CD8-positive, alpha-beta memory T cell (primary cell): ENCODE results near the gene RPL13A. TPM values are rescaled to one million over a fixed set of nuclear protein-coding genes. Genes with fewer than 3 reads are reported as not detected.

ENCODE experiments used
- CTCF ChIA-PET: fragments of 350-600 bp; sonication (Branson Sonifier 250); formaldehyde crosslinking; loops from one replicate; lab custom pipeline; 2021; ENCODE audit warnings: antibody characterized with exemption; lab: Charles Lee
- POLR2A ChIA-PET: fragments of 350-600 bp; sonication (Branson Sonifier 250); formaldehyde crosslinking; loops from one replicate; lab custom pipeline; 2021; ENCODE audit warnings: antibody characterized with exemption; lab: Charles Lee
- DNase-seq, 5 donors: peaks; one replicate each; pipeline versions ENCODE4 v3.0.0 to v3.0.0-alpha.2; 2020 to 2022; ENCODE audit warnings: mixed read lengths in 1 of 5
- H3K27ac ChIP-seq: one replicate; pipeline ENCODE4 v1.7.0; 2013; ENCODE audit warnings: low read depth, mild to moderate bottlenecking, low read length, moderate library complexity
- H3K27me3 ChIP-seq: 2 replicates; pipeline ENCODE4 v1.7.0; 2013; ENCODE audit warnings: low read length, mild to moderate bottlenecking; ENCODE audit not compliant: insufficient read depth, poor library complexity, severe bottlenecking
- H3K36me3 ChIP-seq: 2 replicates; pipeline ENCODE4 v1.7.0; 2013; ENCODE audit warnings: mild to moderate bottlenecking, low read length, moderate library complexity; ENCODE audit not compliant: insufficient read depth
- H3K4me1 ChIP-seq: 2 replicates; pipeline ENCODE4 v1.7.0; 2013; ENCODE audit warnings: mild to moderate bottlenecking, low read length, moderate library complexity; ENCODE audit not compliant: insufficient read depth
- H3K4me3 ChIP-seq: 2 replicates; pipeline ENCODE4 v1.7.0; 2013; ENCODE audit warnings: mild to moderate bottlenecking, low read length
- H3K9me3 ChIP-seq: 2 replicates; pipeline ENCODE4 v1.7.0; 2013; ENCODE audit warnings: mild to moderate bottlenecking, low read length
- H3K27ac Mint-ChIP-seq, 8 donors: one replicate each; pipeline ENCODE4 v1.8.0; 2020 to 2021; ENCODE audit warnings: mixed read lengths in 8 of 8, mild to moderate bottlenecking in 6 of 8, inconsistent platforms in 3 of 8, moderate library complexity in 3 of 8
- H3K27me3 Mint-ChIP-seq, 2 donors: one replicate each; pipeline ENCODE4 v1.8.0; 2020 to 2021; ENCODE audit warnings: mixed read lengths in 2 of 2, mild to moderate bottlenecking in 1 of 2, moderate library complexity in 1 of 2
- H3K36me3 Mint-ChIP-seq, 3 donors: one replicate each; pipeline ENCODE4 v1.8.0; 2020 to 2021; ENCODE audit warnings: mixed read lengths in 3 of 3, inconsistent platforms in 1 of 3, mild to moderate bottlenecking in 1 of 3
- H3K4me1 Mint-ChIP-seq, 3 donors: one replicate each; pipeline ENCODE4 v1.8.0; 2020 to 2021; ENCODE audit warnings: mixed read lengths in 3 of 3, inconsistent platforms in 1 of 3, mild to moderate bottlenecking in 1 of 3
- H3K4me3 Mint-ChIP-seq, 7 donors: one replicate each; pipeline ENCODE4 v1.8.0; 2020 to 2021; ENCODE audit warnings: mixed read lengths in 7 of 7, mild to moderate bottlenecking in 6 of 7, moderate library complexity in 4 of 7, inconsistent platforms in 2 of 7
- H3K9me3 Mint-ChIP-seq, 5 donors: one replicate each; pipeline ENCODE4 v1.8.0; 2020 to 2022; ENCODE audit warnings: mixed read lengths in 5 of 5, mild to moderate bottlenecking in 3 of 5, moderate library complexity in 2 of 5, inconsistent platforms in 1 of 5
- polyA plus RNA-seq: library from polyadenylated mRNA; unstranded; fragments of 300-500 nt; fragmentation: Illumina TruSeq; gene quantifications from one replicate; pipeline ENCODE4 v1.2.3, GENCODE V29; 2021
- total RNA-seq, 2 experiments: library from RNA; stranded (reverse); gene quantifications; one replicate each; pipeline ENCODE4 v1.2.3, GENCODE V29; 2021

RPL13A gene
- total and polyA plus RNA-seq, 3 experiments from 2014 or later = 2,679 to 3,912 (median 3,865) TPM

- Histone ChIP-seq H3K9me3 (no peaks in the 10 kb centered on the region), H3K4me1 (peaks cover 30% of the 10 kb centered on the region), H3K27ac (no peak overlapping the region), H3K27me3 (no peaks in the 10 kb centered on the region), H3K4me3 (no peak overlapping the region), H3K36me3 (no peaks in the 10 kb centered on the region)
- ChIA-PET POLR2A (no interaction called here), CTCF (interaction anchor here (10.8 kb wide), 1 partner anchor 40 kb away, joined by 138 read pairs; no protein-coding TSS in a partner anchor)
- Mint-ChIP-seq H3K36me3 (peaks cover 0 to 1% (median 0%) of the 10 kb centered on the region in 3 donors), H3K27ac (peak overlapping the region in 3 of 8 donors; percentile 5 to 71 (median 61)), H3K4me3 (no peak overlapping the region), H3K9me3 (no peaks in the 10 kb centered on the region), H3K27me3 (no peaks in the 10 kb centered on the region), H3K4me1 (peaks cover 19 to 28% (median 20%) of the 10 kb centered on the region in 3 donors)
- DNase-seq = no peak
Measured at GRCh38 chr19:49507803-49508494, 20.5 kb downstream of the RPL13A start.

GRCh38 chr19:49512970-49513745, 25.8 kb downstream of the RPL13A start:
- H3K27ac Mint-ChIP-seq = peak overlapping the region in 6 of 8 donors; percentile 67 to 98 (median 87)
- ChIA-PET POLR2A (interaction anchor here (0.6 to 1.8 kb wide), 4 partner anchors 14 to 541 kb away, joined by 3 to 5 read pairs (median 3); partner anchors contain the start of genes NOSIP and RCN3), CTCF (interaction anchor here (1.0 to 2.8 kb wide), 5 partner anchors 10 to 160 kb away, joined by 4 to 11 read pairs (median 5); no protein-coding TSS in a partner anchor)

GRCh38 chr19:49513746-49514118, 26.3 kb downstream of the RPL13A start:
- peaks cover 18 to 41% (median 21%) of the 10 kb centered on the region in 3 donors for H3K4me1 Mint-ChIP-seq
- H3K9me3 Mint-ChIP-seq = no peaks in the 10 kb centered on the region
- Histone ChIP-seq H3K27me3 (no peaks in the 10 kb centered on the region), H3K36me3 (no peaks in the 10 kb centered on the region), H3K4me1 (peaks cover 35% of the 10 kb centered on the region), H3K4me3 (peak overlapping the region; percentile 51), H3K27ac (no peak overlapping the region), H3K9me3 (no peaks in the 10 kb centered on the region)
- POLR2A ChIA-PET = interaction anchor here (1.0 to 1.8 kb wide), 2 partner anchors 14 to 55 kb away, joined by 3 to 5 read pairs; partner anchors contain the start of gene RCN3
- CTCF ChIA-PET = interaction anchor here (0.9 to 2.8 kb wide), 6 partner anchors 11 to 159 kb away, joined by 3 to 11 read pairs (median 5); no protein-coding TSS in a partner anchor
- H3K27ac Mint-ChIP-seq = peak overlapping the region in 6 of 8 donors; percentile 67 to 98 (median 87)
- peaks cover 0 to 2% of the 10 kb centered on the region in 2 donors for H3K27me3 Mint-ChIP-seq
- peak overlapping the region; percentile 80 to 93 (median 84) for H3K4me3 Mint-ChIP-seq
- DNase-seq = no peak
- H3K36me3 Mint-ChIP-seq = peaks cover 0 to 6% (median 6%) of the 10 kb centered on the region in 3 donors

More at GRCh38 chr19:49512970-49513745, 25.8 kb downstream of the RPL13A start:
- H3K9me3 Mint-ChIP-seq = no peaks in the 10 kb centered on the region
- H3K36me3 Mint-ChIP-seq = peaks cover 0 to 6% (median 6%) of the 10 kb centered on the region in 3 donors
- Histone ChIP-seq H3K27ac (no peak overlapping the region), H3K27me3 (no peaks in the 10 kb centered on the region), H3K9me3 (no peaks in the 10 kb centered on the region), H3K4me1 (peaks cover 35% of the 10 kb centered on the region), H3K36me3 (no peaks in the 10 kb centered on the region), H3K4me3 (peak overlapping the region; percentile 51)
- peaks cover 0 to 2% of the 10 kb centered on the region in 2 donors for H3K27me3 Mint-ChIP-seq
- DNase-seq = peak in 1 of 5 donors; percentile 31
- H3K4me1 Mint-ChIP-seq = peaks cover 18 to 41% (median 21%) of the 10 kb centered on the region in 3 donors
- peak overlapping the region; percentile 80 to 93 (median 84) for H3K4me3 Mint-ChIP-seq

GRCh38 chr19:49514151-49514550, 26.7 kb downstream of the RPL13A start:
- Mint-ChIP-seq H3K4me1 (peaks cover 18 to 41% (median 22%) of the 10 kb centered on the region in 3 donors), H3K27me3 (peaks cover 0 to 2% of the 10 kb centered on the region in 2 donors), H3K36me3 (peaks cover 0 to 6% (median 6%) of the 10 kb centered on the region in 3 donors), H3K27ac (peak overlapping the region in 1 of 8 donors; percentile 67), H3K4me3 (peak overlapping the region in 6 of 7 donors; percentile 80 to 93 (median 87)), H3K9me3 (no peaks in the 10 kb centered on the region)
- Histone ChIP-seq H3K36me3 (no peaks in the 10 kb centered on the region), H3K9me3 (no peaks in the 10 kb centered on the region), H3K4me3 (peak overlapping the region; percentile 51), H3K27me3 (no peaks in the 10 kb centered on the region), H3K4me1 (peaks cover 35% of the 10 kb centered on the region), H3K27ac (no peak overlapping the region)
- no peak for DNase-seq
- ChIA-PET POLR2A (interaction anchor here (1.0 to 1.8 kb wide), 2 partner anchors 13 to 55 kb away, joined by 3 to 5 read pairs; partner anchors contain the start of gene RCN3), CTCF (interaction anchor here (0.9 to 2.8 kb wide), 6 partner anchors 11 to 159 kb away, joined by 3 to 11 read pairs (median 5); no protein-coding TSS in a partner anchor)

- Mint-ChIP-seq H3K27ac (no peak overlapping the region), H3K36me3 (peaks cover 0 to 12% (median 6%) of the 10 kb centered on the region in 3 donors), H3K9me3 (no peaks in the 10 kb centered on the region), H3K4me3 (peak overlapping the region in 6 of 7 donors; percentile 2 to 76 (median 36)), H3K4me1 (peaks cover 18 to 41% (median 26%) of the 10 kb centered on the region in 3 donors), H3K27me3 (peaks cover 0 to 2% of the 10 kb centered on the region in 2 donors)
- ChIA-PET POLR2A (no interaction called here), CTCF (interaction anchor here (1.0 to 1.3 kb wide), 2 partner anchors 9 to 19 kb away, joined by 3 to 5 read pairs; no protein-coding TSS in a partner anchor)
- Histone ChIP-seq H3K27ac (no peak overlapping the region), H3K36me3 (no peaks in the 10 kb centered on the region), H3K4me1 (peaks cover 35% of the 10 kb centered on the region), H3K27me3 (no peaks in the 10 kb centered on the region), H3K4me3 (no peak overlapping the region), H3K9me3 (no peaks in the 10 kb centered on the region)
- DNase-seq = no peak
Measured at GRCh38 chr19:49515767-49516166, 28.4 kb downstream of the RPL13A start.

DNA sequence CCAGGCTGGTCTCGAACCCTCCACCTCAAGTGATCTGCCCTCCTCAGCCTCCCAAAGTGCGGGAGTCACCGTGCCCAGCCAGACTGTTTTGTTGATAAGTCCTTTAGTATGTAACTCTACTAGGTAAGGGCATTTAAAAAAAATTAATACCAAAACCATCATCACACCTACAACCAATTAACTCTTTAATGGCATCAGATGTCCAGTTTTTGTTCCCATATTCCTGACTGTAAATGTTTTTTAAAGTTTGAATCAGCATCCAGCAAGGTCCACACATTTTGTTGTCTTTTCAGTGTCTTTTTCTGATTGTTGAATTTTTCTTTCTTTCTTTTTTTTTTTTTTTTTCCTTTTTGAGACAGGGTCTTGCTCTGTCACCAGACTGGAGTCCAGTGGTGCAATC, 30.6 kb downstream of the RPL13A start:
- POLR2A ChIA-PET = no interaction called here

GRCh38 chr19:49520705-49521319, 33.4 kb downstream of the RPL13A start:
- DNase-seq = no peak
- peak overlapping the region in 1 of 7 donors; percentile 44 for H3K4me3 Mint-ChIP-seq
- POLR2A ChIA-PET = interaction anchor here (0.6 to 0.7 kb wide), 2 partner anchors 17 to 29 kb away, joined by 3 to 5 read pairs; no protein-coding TSS in a partner anchor
- H3K27ac ChIP-seq = no peak overlapping the region
- H3K27me3 Mint-ChIP-seq = peaks cover 0 to 2% of the 10 kb centered on the region in 2 donors
- H3K36me3 ChIP-seq = no peaks in the 10 kb centered on the region
- peaks cover 0 to 11% (median 2%) of the 10 kb centered on the region in 3 donors for H3K36me3 Mint-ChIP-seq
- peaks cover 1% of the 10 kb centered on the region for H3K4me1 ChIP-seq
- H3K27me3 ChIP-seq = no peaks in the 10 kb centered on the region
- peaks cover 4 to 8% (median 5%) of the 10 kb centered on the region in 3 donors for H3K4me1 Mint-ChIP-seq
- H3K4me3 ChIP-seq = no peak overlapping the region
- no peaks in the 10 kb centered on the region for H3K9me3 Mint-ChIP-seq
- CTCF ChIA-PET = interaction anchor here (1.1 to 2.1 kb wide), 4 partner anchors 11 to 49 kb away, joined by 3 to 5 read pairs (median 4); no protein-coding TSS in a partner anchor
- H3K27ac Mint-ChIP-seq = no peak overlapping the region
- no peaks in the 10 kb centered on the region for H3K9me3 ChIP-seq

More for the DNA sequence above, 30.6 kb downstream of the RPL13A start:
- Mint-ChIP-seq H3K9me3 (no peaks in the 10 kb centered on the region), H3K4me3 (no peak overlapping the region), H3K4me1 (peaks cover 8 to 25% (median 17%) of the 10 kb centered on the region in 3 donors), H3K27ac (no peak overlapping the region), H3K27me3 (peaks cover 0 to 2% of the 10 kb centered on the region in 2 donors), H3K36me3 (peaks cover 0 to 13% (median 5%) of the 10 kb centered on the region in 3 donors)
- DNase-seq = no peak
- Histone ChIP-seq H3K36me3 (no peaks in the 10 kb centered on the region), H3K9me3 (no peaks in the 10 kb centered on the region), H3K4me3 (no peak overlapping the region), H3K27ac (no peak overlapping the region), H3K4me1 (peaks cover 20% of the 10 kb centered on the region), H3K27me3 (no peaks in the 10 kb centered on the region)
- CTCF ChIA-PET = interaction anchor here (1.6 to 1.8 kb wide), 2 partner anchors 14 to 28 kb away, joined by 4 read pairs; no protein-coding TSS in a partner anchor
